GM19099 (cell line): ENCODE measurements around the gene SLC39A8.

Experiments used
- POLR2A ChIP-seq: IDR thresholded peaks from 3 replicates; pipeline ENCODE4 v1.6.1; 2011; ENCODE audit warnings: low read depth; ENCODE audit not compliant: insufficient read length; ENCODE audit errors: extremely low read depth

SLC39A8 gene

DNA sequence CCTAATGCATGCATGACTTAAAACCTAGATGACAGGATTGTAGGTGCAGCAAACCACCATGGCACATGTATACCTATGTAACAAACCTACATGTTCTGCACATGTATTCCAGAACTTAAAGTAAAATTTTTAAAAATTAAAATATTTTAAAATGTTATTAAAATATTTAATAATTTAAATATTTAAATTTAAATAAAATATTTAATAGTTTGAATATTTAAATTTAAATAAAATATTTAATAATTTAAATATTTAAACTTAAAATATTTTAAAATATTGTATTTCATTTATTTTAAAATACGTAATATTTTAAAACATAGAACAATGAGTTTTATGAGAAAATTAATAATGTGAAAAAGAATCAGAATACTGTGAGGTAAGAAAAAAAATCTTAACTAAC, 117.9 kb downstream of the SLC39A8 start:
- TF ChIP-seq POLR2A: no peak

GRCh38 chr4:102223461-102223860, 121.8 kb downstream of the SLC39A8 start:
- TF ChIP-seq POLR2A: no peak

DNA sequence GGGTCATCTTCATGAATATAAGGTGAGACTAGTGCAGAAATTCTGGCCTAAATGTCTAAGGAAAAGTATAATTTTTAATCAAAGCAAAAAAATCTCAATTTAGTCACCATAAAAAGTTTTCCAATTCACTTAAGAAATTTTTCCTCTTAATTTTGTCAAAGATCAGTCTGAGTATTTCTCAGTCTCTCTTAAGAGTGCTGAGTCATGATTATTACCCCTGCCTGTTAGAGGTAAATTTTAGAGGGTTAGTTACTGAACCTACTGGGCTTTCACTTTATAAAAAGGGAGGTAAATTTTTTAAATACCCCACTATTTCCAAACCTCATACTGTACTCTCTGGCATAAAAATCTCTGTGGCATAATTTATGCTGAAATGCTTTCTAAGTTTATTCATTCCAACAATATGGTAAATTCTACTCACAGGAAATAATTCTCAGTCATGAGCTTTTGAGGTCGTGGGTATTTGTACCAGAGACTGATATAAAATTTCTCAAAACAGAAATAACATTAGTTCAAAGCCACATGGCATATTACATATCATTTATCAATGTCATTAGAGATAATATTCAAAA, 122.4 kb downstream of the SLC39A8 start:
- no peak for TF ChIP-seq POLR2A

- no peak for TF ChIP-seq POLR2A
These were observed 126.2 kb downstream of the SLC39A8 start for GRCh38 chr4:102219129-102219528.

DNA sequence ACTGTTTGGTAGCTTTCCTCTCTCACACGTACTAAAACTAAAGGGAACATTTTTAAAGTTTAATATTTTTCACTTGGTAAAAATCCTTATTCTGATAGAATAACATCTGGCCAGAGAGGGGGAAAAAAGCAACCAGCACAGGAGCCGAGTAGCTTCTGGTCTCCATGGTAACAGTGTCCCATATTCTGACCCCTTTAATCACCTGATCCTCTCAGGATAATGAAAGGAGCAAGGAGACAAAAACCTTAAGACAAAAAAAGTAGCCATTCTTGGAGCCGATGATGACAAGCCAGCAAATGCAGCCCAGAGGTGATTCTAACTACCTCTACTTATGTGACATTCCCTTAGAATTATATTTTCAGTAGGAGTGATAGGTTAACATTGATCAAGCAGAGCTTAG, 126.6 kb downstream of the SLC39A8 start:
- no peak for TF ChIP-seq POLR2A

DNA sequence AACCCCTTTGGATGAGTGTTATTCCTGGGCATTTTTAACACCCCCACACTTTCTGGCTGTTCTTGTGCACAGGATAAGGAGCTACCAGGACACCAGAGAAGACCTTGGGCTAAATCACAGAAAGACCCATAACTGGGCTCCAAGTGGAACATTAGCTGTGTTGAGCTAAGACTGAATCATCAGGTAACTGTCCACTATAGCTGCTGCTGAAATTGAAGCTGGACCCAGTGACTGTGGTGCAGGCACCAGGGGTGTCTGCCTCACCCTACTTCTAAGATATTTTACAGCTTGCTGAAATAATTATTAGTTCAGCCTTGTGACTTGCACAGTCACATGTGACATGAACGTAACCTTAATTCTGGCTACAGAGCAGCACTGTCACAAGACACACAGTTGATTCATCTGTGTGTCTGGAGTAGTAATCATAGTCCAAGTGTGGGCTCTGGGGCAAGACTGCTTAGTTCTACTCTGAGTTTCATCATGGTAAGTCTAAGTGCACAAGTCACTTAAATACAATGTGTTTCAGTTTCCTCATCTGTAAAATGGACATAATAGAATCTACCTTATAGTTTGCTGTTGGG, 127.4 kb downstream of the SLC39A8 start:
- TF ChIP-seq POLR2A: no peak

DNA sequence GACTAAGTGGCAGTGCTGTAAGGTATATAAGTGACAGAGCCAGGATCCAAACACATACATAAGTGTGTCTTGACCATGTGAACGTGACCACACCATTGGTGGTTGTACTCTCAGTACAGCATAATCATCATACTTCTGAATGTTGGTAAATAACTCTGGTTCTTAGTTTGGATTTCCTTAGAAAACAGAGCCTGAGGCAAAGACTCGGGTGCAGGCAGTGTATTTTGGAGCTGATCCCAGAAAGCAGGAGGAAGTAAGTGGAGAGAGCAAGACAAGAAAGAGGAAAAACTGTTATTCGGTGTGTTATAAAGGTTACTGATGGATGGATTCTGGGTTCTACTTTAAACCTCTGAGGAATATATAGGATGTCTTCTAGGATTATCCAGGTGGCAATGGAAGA, 127.9 kb downstream of the SLC39A8 start:
- no peak for TF ChIP-seq POLR2A

- no peak for TF ChIP-seq POLR2A
These were observed 128.6 kb downstream of the SLC39A8 start for GRCh38 chr4:102216666-102217065.

- TF ChIP-seq POLR2A: no peak
These were observed 132.3 kb downstream of the SLC39A8 start for GRCh38 chr4:102213031-102213430.
